ENCODE measurements around the gene ABCF1.

DNA sequence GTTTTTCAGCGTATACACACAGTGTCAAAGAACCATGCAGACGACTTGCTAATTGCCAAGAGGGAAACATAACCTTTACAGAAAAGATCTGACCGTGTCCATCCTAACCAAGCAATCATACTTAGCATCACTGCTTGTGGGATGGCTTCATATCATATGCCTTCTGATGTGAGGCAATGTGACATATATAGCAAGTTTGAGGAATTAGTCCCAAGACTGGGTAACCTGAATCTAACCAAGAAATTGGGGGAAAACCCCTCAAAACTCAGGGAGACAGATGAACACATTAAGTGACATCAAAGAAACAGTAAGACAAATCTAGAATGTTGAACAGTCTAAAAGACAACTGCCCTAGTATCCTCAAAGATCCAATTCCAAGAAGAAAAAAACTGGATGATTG, 33.3 kb upstream of the ABCF1 start:
- TF ChIP-seq TARDBP (IDR thresholded peaks at IDR 0.05) (no peak), SP1 (IDR thresholded peaks at IDR 0.05) (no peak), SUZ12 (IDR thresholded peaks at IDR 0.05) (no peak), CTBP1 (IDR thresholded peaks at IDR 0.05; ENCODE audit: borderline replicate concordance) (no peak), BHLHE40 (IDR thresholded peaks at IDR 0.05; ENCODE audit: borderline replicate concordance) (no peak), NFRKB (IDR thresholded peaks at IDR 0.05) (no peak), ZNF384 (IDR thresholded peaks at IDR 0.05) (no peak), HDGF (IDR thresholded peaks at IDR 0.05; ENCODE audit: borderline replicate concordance) (no peak), FOXM1 (IDR thresholded peaks at IDR 0.05; ENCODE audit: borderline replicate concordance) (no peak), ARNT (IDR thresholded peaks at IDR 0.05) (no peak), ELF4 (IDR thresholded peaks at IDR 0.05) (no peak), LEF1 (IDR thresholded peaks at IDR 0.05; ENCODE audit: borderline replicate concordance) (no peak), FOXK2 (IDR thresholded peaks at IDR 0.05) (no peak)
- TF ChIP-seq, protein P1, sequence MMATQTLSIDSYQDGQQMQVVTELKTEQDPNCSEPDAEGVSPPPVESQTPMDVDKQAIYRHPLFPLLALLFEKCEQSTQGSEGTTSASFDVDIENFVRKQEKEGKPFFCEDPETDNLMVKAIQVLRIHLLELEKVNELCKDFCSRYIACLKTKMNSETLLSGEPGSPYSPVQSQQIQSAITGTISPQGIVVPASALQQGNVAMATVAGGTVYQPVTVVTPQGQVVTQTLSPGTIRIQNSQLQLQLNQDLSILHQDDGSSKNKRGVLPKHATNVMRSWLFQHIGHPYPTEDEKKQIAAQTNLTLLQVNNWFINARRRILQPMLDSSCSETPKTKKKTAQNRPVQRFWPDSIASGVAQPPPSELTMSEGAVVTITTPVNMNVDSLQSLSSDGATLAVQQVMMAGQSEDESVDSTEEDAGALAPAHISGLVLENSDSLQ (IDR thresholded peaks at IDR 0.05): no peak
